Fibroblast of pulmonary artery (primary cell): Measurements from ENCODE around the gene TTLL11.
A peak's percentile ranks its signal among the peaks of the same experiment; 100 is the strongest.

Experiments used
- DNase-seq: peaks from one replicate; pipeline ENCODE4 v3.0.0-alpha.2; 2010; ENCODE audit warnings: low read depth
- H3K4me3 ChIP-seq: replicated peaks from 2 replicates; pipeline ENCODE4 v1.5.1; 2011; ENCODE audit warnings: low read depth, mild to moderate bottlenecking, control low read depth, low read length, moderate library complexity
- CTCF ChIP-seq: IDR thresholded peaks from 2 replicates; pipeline ENCODE4 v1.5.1; 2011; ENCODE audit warnings: mild to moderate bottlenecking, control low read depth, low read length, inconsistent platforms; ENCODE audit errors: missing control alignments

The TTLL11 gene

GRCh38 chr9:122097679-122098315, 4.7 kb upstream of the TTLL11 start:
- no peak for DNase-seq
- H3K4me3 ChIP-seq, result no peak overlapping the region
- no peak for TF ChIP-seq CTCF

GRCh38 chr9:122096620-122097415, 3.7 kb upstream of the TTLL11 start:
- H3K4me3 ChIP-seq, result no peak overlapping the region
- DNase-seq, result no peak
- no peak for TF ChIP-seq CTCF

- H3K4me3 ChIP-seq, result no peak overlapping the region
- peak; percentile 77 for TF ChIP-seq CTCF
- peak; percentile 79 for DNase-seq
Measured at GRCh38 chr9:122095010-122095767, 2.1 kb upstream of the TTLL11 start.

- peak overlapping the region; percentile 76 for H3K4me3 ChIP-seq
- no peak for TF ChIP-seq CTCF
- DNase-seq, result no peak
Measured at GRCh38 chr9:122091682-122092592, 1.2 kb downstream of the TTLL11 start.

GRCh38 chr9:122090981-122091380, 2.1 kb downstream of the TTLL11 start:
- no peak overlapping the region for H3K4me3 ChIP-seq
- TF ChIP-seq CTCF, result no peak
- DNase-seq, result no peak

GRCh38 chr9:122090287-122090883, 2.7 kb downstream of the TTLL11 start:
- TF ChIP-seq CTCF, result no peak
- no peak overlapping the region for H3K4me3 ChIP-seq
- DNase-seq, result no peak
